HepG2 (cell line): ENCODE results near the gene GPR158. TPM values are rescaled to one million over a fixed set of nuclear protein-coding genes. Genes with fewer than 3 reads are reported as not detected.

Experiments used
- ATAC-seq: fragments of 200-7000 bp; cut with Tn5 transposase; 3 replicates; pipeline ENCODE4 v1.9.1; 2020; ENCODE audit warnings: mild to moderate bottlenecking, moderate library complexity
- BruUV-seq: library from RNA; stranded (reverse); fragments of 400-500 nt; replicated peaks from 2 replicates; lab custom pipeline; 2021; lab: Mats Ljungman, UMichigan
- CTCF ChIA-PET: fragments of 300-600 bp; formaldehyde crosslinking; extraction: SDS; loops from one replicate; lab custom pipeline; 2021; ENCODE audit warnings: low total read pairs, inconsistent platforms, low intra/inter-chr PET ratio; lab: Yijun Ruan, JAX
- POLR2A ChIA-PET: fragments of 350-600 bp; sonication (Branson Sonifier 250); formaldehyde crosslinking; loops from one replicate; lab custom pipeline; 2020; ENCODE audit warnings: antibody characterized with exemption, inconsistent platforms; lab: Yijun Ruan, JAX
- DNase-seq: peaks from one replicate; pipeline ENCODE4 v3.0.0-alpha.2; 2015; ENCODE audit warnings: low spot score
- FAIRE-seq: peaks from 3 replicates; lab custom pipeline; 2011; peaks lifted over from hg19 to GRCh38; lab: Jason Lieb, UNC
- H2AFZ ChIP-seq: one replicate; pipeline ENCODE4 v1.6.1; 2011; ENCODE audit warnings: low read length, inconsistent platforms
- H3K27ac ChIP-seq: fragments of 300-600 bp; 3 replicates; pipeline ENCODE4 v1.8.0; 2011; ENCODE audit warnings: mixed run types, mild to moderate bottlenecking, mixed read lengths, low read length, inconsistent platforms; ENCODE audit not compliant: insufficient read depth; ENCODE audit errors: extremely low read length
- H3K27me3 ChIP-seq, 2 experiments: fragments of 200-600 bp in 1 of 2; 2 replicates in 1 of 2; 3 replicates in 1 of 2; pipeline versions ENCODE4 v1.6.0 to v1.8.0; 2011; ENCODE audit warnings: low read length in 2 of 2, mild to moderate bottlenecking in 2 of 2, moderate library complexity in 2 of 2, inconsistent platforms in 1 of 2; ENCODE audit not compliant: insufficient read depth in 2 of 2, control insufficient read depth in 1 of 2
- H3K36me3 ChIP-seq, 2 experiments: fragments of 200-600 bp in 1 of 2; replicated peaks in 1 of 2; 2 replicates in 1 of 2; 3 replicates in 1 of 2; pipeline versions ENCODE4 v1.5.1 to v1.8.0; 2011; ENCODE audit warnings: low read length in 2 of 2, inconsistent platforms in 1 of 2; ENCODE audit not compliant: insufficient read depth in 2 of 2, control insufficient read depth in 1 of 2
- H3K4me1 ChIP-seq: 2 replicates; pipeline ENCODE4 v1.5.1; 2012; ENCODE audit warnings: low read length, inconsistent platforms; ENCODE audit not compliant: insufficient read depth
- H3K4me2 ChIP-seq: 2 replicates; pipeline ENCODE4 v1.6.0; 2011; ENCODE audit warnings: low read depth, low read length, inconsistent platforms
- H3K4me3 ChIP-seq, 3 experiments: fragments of 200-600 bp in 1 of 3; sonication (generic), shearing (Covaris generic) in 1 of 3; replicated peaks in 1 of 3; 2 replicates each; pipeline ENCODE4 v1.5.1; 2011 to 2016; ENCODE audit warnings: low read length in 3 of 3, inconsistent platforms in 2 of 3, low read depth in 2 of 3, mild to moderate bottlenecking in 2 of 3, control low read depth in 1 of 3, mixed read lengths in 1 of 3; ENCODE audit not compliant: insufficient read depth in 1 of 3
- H3K79me2 ChIP-seq: one replicate; pipeline ENCODE4 v1.6.1; 2011; ENCODE audit warnings: low read length, inconsistent platforms; ENCODE audit not compliant: insufficient read depth
- H3K9ac ChIP-seq: 2 replicates; pipeline ENCODE4 v1.6.0; 2011; ENCODE audit warnings: mild to moderate bottlenecking, low read depth, low read length, inconsistent platforms; ENCODE audit not compliant: insufficient read depth
- H3K9me3 ChIP-seq: 2 replicates; pipeline ENCODE4 v1.5.1; 2012; ENCODE audit warnings: mild to moderate bottlenecking, low read length
- H4K20me1 ChIP-seq: 2 replicates; pipeline ENCODE4 v1.6.0; 2011; ENCODE audit warnings: inconsistent platforms, mild to moderate bottlenecking, low read length, moderate library complexity; ENCODE audit not compliant: insufficient read depth
- ARNT ChIP-seq: fragments of 450-650 bp; IDR thresholded peaks from 2 replicates; pipeline ENCODE4 v1.6.1; 2017
- EED ChIP-seq: sonication (generic); formaldehyde crosslinking; IDR thresholded peaks from 2 replicates; pipeline ENCODE4 v1.5.0; 2020; ENCODE audit warnings: mild to moderate bottlenecking, missing genetic modification reagents
- ESRRA ChIP-seq: sonication (generic); formaldehyde crosslinking; IDR thresholded peaks from 2 replicates; pipeline ENCODE4 v1.5.1; 2020; ENCODE audit warnings: mild to moderate bottlenecking, low read depth, missing genetic modification reagents
- FOXA3 ChIP-seq: IDR thresholded peaks from 2 replicates; pipeline ENCODE4 v1.6.1; 2016; ENCODE audit warnings: missing genetic modification reagents, missing compliant biosample characterization
- HINFP ChIP-seq: sonication (generic); formaldehyde crosslinking; IDR thresholded peaks from 2 replicates; pipeline ENCODE4 v1.4.0; 2020; ENCODE audit warnings: low read depth, mild to moderate bottlenecking, missing genetic modification reagents
- HOXA5 ChIP-seq: sonication (generic); formaldehyde crosslinking; IDR thresholded peaks from 2 replicates; pipeline ENCODE4 v1.4.0; 2020; ENCODE audit warnings: missing genetic modification reagents
- MAFK ChIP-seq, 2 experiments: IDR thresholded peaks in 1 of 2; conservative IDR thresholded peaks in 1 of 2; 2 replicates each; pipeline ENCODE4 v1.6.1; 2011; ENCODE audit warnings: improper control_type of control experiment in 2 of 2, low read length in 2 of 2
- MXD4 ChIP-seq: IDR thresholded peaks from 2 replicates; pipeline ENCODE4 v1.6.1; 2016; ENCODE audit warnings: mild to moderate bottlenecking, missing biosample characterization, missing genetic modification reagents
- NR1H2 ChIP-seq: sonication (generic); formaldehyde crosslinking; IDR thresholded peaks from 2 replicates; pipeline ENCODE4 v1.8.1; 2022; ENCODE audit warnings: low read depth, missing genetic modification reagents, borderline replicate concordance
- PHF21A ChIP-seq: sonication (generic); formaldehyde crosslinking; IDR thresholded peaks from 2 replicates; pipeline ENCODE4 v1.5.0; 2020; ENCODE audit warnings: mild to moderate bottlenecking, missing genetic modification reagents
- PPARG ChIP-seq: conservative IDR thresholded peaks from 2 replicates; pipeline ENCODE4 v1.6.1; 2016; ENCODE audit warnings: missing biosample characterization, missing genetic modification reagents
- ZFP1 ChIP-seq: IDR thresholded peaks from 2 replicates; pipeline ENCODE4 v1.6.1; 2016
- ZKSCAN1 ChIP-seq: fragments of 150-350 bp; IDR thresholded peaks from 2 replicates; pipeline ENCODE4 v1.6.1; 2014; ENCODE audit warnings: low read length
- ZNF225 ChIP-seq: sonication (generic); formaldehyde crosslinking; IDR thresholded peaks from 2 replicates; pipeline ENCODE4 v1.4.0; 2020; ENCODE audit warnings: mild to moderate bottlenecking, missing genetic modification reagents
- ZNF281 ChIP-seq: sonication (generic); formaldehyde crosslinking; IDR thresholded peaks from 2 replicates; pipeline ENCODE4 v1.4.0; 2020; ENCODE audit warnings: missing genetic modification reagents, borderline replicate concordance
- ZNF619 ChIP-seq: sonication (generic); formaldehyde crosslinking; IDR thresholded peaks from 2 replicates; pipeline ENCODE4 v1.4.0; 2020; ENCODE audit warnings: mild to moderate bottlenecking, missing genetic modification reagents
- ZNF670 ChIP-seq: sonication (generic); formaldehyde crosslinking; IDR thresholded peaks from 2 replicates; pipeline ENCODE4 v1.8.0; 2022; ENCODE audit warnings: mild to moderate bottlenecking, missing genetic modification reagents, borderline replicate concordance
- ZNF703 ChIP-seq: sonication (generic); formaldehyde crosslinking; IDR thresholded peaks from 2 replicates; pipeline ENCODE4 v1.5.1; 2020; ENCODE audit warnings: missing genetic modification reagents, mild to moderate bottlenecking, moderate library complexity, borderline replicate concordance
- ZNF839 ChIP-seq: sonication (generic); formaldehyde crosslinking; IDR thresholded peaks from 2 replicates; pipeline ENCODE4 v1.4.0; 2020; ENCODE audit warnings: missing genetic modification reagents, mild to moderate bottlenecking, borderline replicate concordance
- WGBS: methylation state at CpG from one replicate; pipeline ENCODE4 v1.1.6; 2017; ENCODE audit warnings: low lambda C conversion rate; 5-methylcytosine and 5-hydroxymethylcytosine counted together
- in situ Hi-C: cut with HindIII; loops from 2 replicates; pipeline ENCODE4 v1.10.0; 2017; ENCODE audit warnings: low pct_unique_long_range_greater_than_20kb; ENCODE audit not compliant: extremely low pct_ligation_motif_present
- intact Hi-C: fragments of 100-400 bp; cut with micrococcal nuclease; formaldehyde crosslinking; loops from one replicate; pipeline ENCODE4 v1.10.0; 2022; ENCODE audit not compliant: unreplicated experiment
- polyA plus RNA-seq, 8 experiments: library from polyadenylated mRNA; depleted of rRNA in 3 of 8; stranded (reverse) in 7 of 8; unstranded in 1 of 8; fragments of >200 nt; fragmentation: Illumina TruSeq in 4 of 8; extraction: Trizol in 4 of 8; gene quantifications; 2 replicates each; pipeline versions ENCODE4 v1.2.1 to v1.2.3, GENCODE V29; 2011 to 2016; ENCODE audit warnings: low read depth in 4 of 8, missing spikeins in 1 of 8, mixed read lengths in 1 of 8; ENCODE audit not compliant: insufficient read depth in 1 of 8
- total RNA-seq, 5 experiments: library from RNA; depleted of rRNA; stranded (reverse); fragments of >200 nt; fragmentation: Illumina TruSeq; extraction: Trizol; gene quantifications; 2 replicates each; pipeline ENCODE4 v1.2.3, GENCODE V29; 2016; ENCODE audit warnings: low read depth in 1 of 5

Gene GPR158
- total and polyA plus RNA-seq, 2 of the 13 experiments (the other 11 are each of a cell fraction or from before 2014, with no cell fraction given): not detected

DNA sequence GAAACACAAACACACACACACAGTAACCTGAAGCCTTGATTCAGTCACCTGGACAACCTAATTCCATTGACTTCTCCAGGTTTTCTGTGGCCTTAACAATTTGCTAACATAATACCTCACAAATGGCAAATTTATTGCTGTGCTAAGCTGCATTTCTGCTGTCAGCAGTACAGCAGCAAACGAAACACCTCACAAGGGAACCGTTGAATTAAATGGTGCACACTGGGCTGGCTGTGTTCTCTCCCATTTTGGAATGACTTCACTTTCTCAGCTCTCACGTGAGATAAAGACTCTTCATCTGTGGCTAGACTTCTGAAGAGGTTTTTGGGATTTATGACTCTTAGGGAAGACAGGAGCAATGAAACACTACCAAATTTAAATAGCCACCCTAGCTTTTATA is 152.5 kb downstream of the GPR158 start:
- in situ Hi-C loops: no loop called here
- no peak for FAIRE-seq

GRCh38 chr10:25328361-25328760 is 153.6 kb downstream of the GPR158 start:
- no peak overlapping the region for H2AFZ ChIP-seq
- H3K27me3 ChIP-seq: no peaks in the 10 kb centered on the region
- DNase-seq (no peak), FAIRE-seq (no peak), ATAC-seq (no peak)
- H3K79me2 ChIP-seq: no peaks in the 10 kb centered on the region
- in situ Hi-C loops (no loop called here), intact Hi-C loops (no loop called here)
- H3K4me1 ChIP-seq: no peaks in the 10 kb centered on the region
- H3K36me3 ChIP-seq: no peaks in the 10 kb centered on the region
- no peak overlapping the region for H3K4me2 ChIP-seq
- WGBS: 1% methylated on average over 3 of the region's 3 CpGs
- H3K27ac ChIP-seq: no peak overlapping the region
- H3K9me3 ChIP-seq: no peaks in the 10 kb centered on the region
- H3K9ac ChIP-seq: no peak overlapping the region
- ChIA-PET POLR2A (no interaction called here), CTCF (no interaction called here)
- H3K4me3 ChIP-seq: no peak overlapping the region
- no TSS peak for BruUV-seq
- no peaks in the 10 kb centered on the region for H4K20me1 ChIP-seq
- TF ChIP-seq ZNF670 (CRISPR knock-in tag) (no peak), ZNF225 (no peak), PPARG (CRISPR knock-in tag) (no peak), ARNT (no peak), ESRRA (no peak), HOXA5 (CRISPR knock-in tag) (no peak), ZNF619 (CRISPR knock-in tag) (no peak), NR1H2 (CRISPR knock-in tag) (no peak), MXD4 (no peak), ZFP1 (no peak), HINFP (CRISPR knock-in tag) (no peak), ZNF703 (CRISPR knock-in tag) (no peak), FOXA3 (CRISPR knock-in tag) (no peak), ZNF281 (CRISPR knock-in tag) (no peak), ZKSCAN1 (no peak), EED (CRISPR knock-in tag) (no peak), ZNF839 (CRISPR knock-in tag) (no peak)

More for the DNA sequence above, 152.5 kb downstream of the GPR158 start:
- BruUV-seq: no TSS peak
- CTCF ChIA-PET: no interaction called here
- Histone ChIP-seq H3K9me3 (no peaks in the 10 kb centered on the region), H4K20me1 (no peaks in the 10 kb centered on the region), H3K4me1 (no peaks in the 10 kb centered on the region), H3K4me3 (no peak overlapping the region), H3K4me2 (no peak overlapping the region), H3K9ac (no peak overlapping the region), H3K27ac (no peak overlapping the region), H3K36me3 (no peaks in the 10 kb centered on the region), H3K27me3 (no peaks in the 10 kb centered on the region), H2AFZ (no peak overlapping the region), H3K79me2 (no peaks in the 10 kb centered on the region)
- no peak for ATAC-seq
- WGBS: 0% methylated on average over 3 of the region's 3 CpGs
- TF ChIP-seq PHF21A (no peak), MAFK (conservative IDR thresholded peaks at IDR 0.05 in 1 of 2, IDR thresholded peaks at IDR 0.05 in 1 of 2; ENCODE audit: low read length in 2 of 2) (peak in 1 of 2 experiments; percentile 49; a peak in 2 of 4 replicates)
- intact Hi-C loops: no loop called here
- POLR2A ChIA-PET: no interaction called here
- no peak for DNase-seq
